Right cardiac atrium (tissue), 5 donors: ENCODE results near the gene LMNA. TPM values are rescaled to one million over a fixed set of nuclear protein-coding genes. Genes with fewer than 3 reads are reported as not detected.

Experiments
- ATAC-seq, 2 donors: fragments of 200-7000 bp; cut with Tn5 transposase; one replicate each; pipeline versions ENCODE4 v1.8.0 to v1.9.1; 2020; ENCODE audit warnings: moderate library complexity in 2 of 2, mild to moderate bottlenecking in 1 of 2
- DNase-seq, 3 donors: peaks; one replicate each; pipeline ENCODE4 v3.0.0-alpha.2; 2020
- H3K27ac ChIP-seq: one replicate; pipeline ENCODE4 v1.5.1; 2013; ENCODE audit warnings: mild to moderate bottlenecking, low read length, control low read depth, moderate library complexity
- H3K27me3 ChIP-seq: one replicate; pipeline ENCODE4 v1.6.1; 2013; ENCODE audit not compliant: control insufficient read depth, insufficient read depth
- H3K4me1 ChIP-seq: one replicate; pipeline ENCODE4 v1.6.1; 2013; ENCODE audit warnings: low read length; ENCODE audit not compliant: control insufficient read depth, insufficient read depth
- H3K4me3 ChIP-seq: one replicate; pipeline ENCODE4 v1.5.1; 2013; ENCODE audit warnings: low read length, control low read depth
- H3K9me3 ChIP-seq: one replicate; pipeline ENCODE4 v1.6.1; 2013; ENCODE audit warnings: low read length; ENCODE audit not compliant: control insufficient read depth
- WGBS: extraction: QIAGEN DNeasy Blood & Tissue Kit; methylation state at CpG from one replicate; pipeline ENCODE4 v1.1.7; 2013; 5-methylcytosine and 5-hydroxymethylcytosine counted together
- intact Hi-C, 4 donors: fragments of 100-400 bp; cut with DNase I; formaldehyde crosslinking; loops; one replicate each; pipeline versions ENCODE4 v1.11.0 to v1.14.0; 2022 to 2023
- polyA plus RNA-seq: library from polyadenylated mRNA; stranded (reverse); fragments of 200-250 nt; gene quantifications from one replicate; pipeline ENCODE4 v1.2.3, GENCODE V29; 2013
- total RNA-seq, 4 donors: library from RNA; stranded (reverse); fragmentation: NEBNext Ultra II Directional; extraction: Animal tissue kit (Norgen Biotek cat#: 25700); gene quantifications; one replicate each; pipeline ENCODE4 v1.2.1, GENCODE V29; 2021
- donor health status: healthy with polysubstance abuse.
- donor health status: DM: no; HTN: yes; CAD: no.
- donor health status: DM: no; HTN: no; CAD: no.
- donor health status: DM: no; HTN: yes; CAD: no; lungs with severe emphysema.
- donor health status: DM: yes; HTN: yes; CAD: no.

LMNA gene
- total and polyA plus RNA-seq, 5 donors = 238 to 451 (median 272) TPM

DNA sequence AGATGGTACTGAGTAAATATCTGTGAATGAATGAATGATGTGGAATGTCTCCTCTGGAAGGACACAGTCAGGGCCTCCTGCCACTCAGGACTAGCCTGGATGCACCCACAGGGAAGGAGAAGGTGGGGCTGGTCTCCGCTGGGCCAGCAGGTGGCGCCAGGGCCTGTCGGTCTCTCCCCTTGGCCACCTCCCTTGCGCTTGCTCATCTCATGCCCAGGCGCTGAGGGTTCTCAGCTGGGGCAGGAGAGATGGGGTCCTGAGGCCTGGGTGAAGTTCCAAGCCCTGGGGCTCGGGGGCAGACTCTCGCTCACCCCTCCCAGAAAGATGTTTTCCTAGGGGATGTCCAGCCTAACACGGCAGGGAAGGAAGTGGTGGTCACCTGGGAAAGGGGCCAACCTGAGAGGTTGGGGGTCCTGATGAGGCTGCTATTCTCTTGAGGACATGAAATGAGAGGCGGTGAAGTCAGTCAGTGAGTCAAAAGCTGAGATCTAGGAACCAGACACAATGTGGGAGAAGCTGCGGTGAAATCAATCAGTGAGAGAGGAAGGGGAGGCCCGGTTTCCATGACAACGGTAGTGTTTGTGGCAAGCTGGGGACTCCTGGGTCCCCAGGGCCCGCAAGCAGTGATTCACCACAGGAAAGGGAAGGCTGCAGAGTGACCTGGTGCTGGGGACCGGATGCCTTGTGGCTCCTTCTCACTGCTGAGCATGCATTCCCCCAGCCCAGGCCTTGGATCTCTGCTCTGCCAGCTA is 17.7 kb upstream of the LMNA start:
- Histone ChIP-seq H3K27ac (peak overlapping the region; percentile 83), H3K27me3 (no peaks in the 10 kb centered on the region), H3K4me3 (no peak overlapping the region), H3K9me3 (no peaks in the 10 kb centered on the region), H3K4me1 (peaks cover 11% of the 10 kb centered on the region)
- DNase-seq (peak; percentile 92 to 98 (median 97)), ATAC-seq (peak; percentile 95)
- 15% methylated on average over 14 of the region's 14 CpGs for WGBS
- intact Hi-C loops = loop anchor here (2.0 to 10.0 kb wide), 3 partner anchors 34 to 128 kb away; no protein-coding TSS in a partner anchor

DNA sequence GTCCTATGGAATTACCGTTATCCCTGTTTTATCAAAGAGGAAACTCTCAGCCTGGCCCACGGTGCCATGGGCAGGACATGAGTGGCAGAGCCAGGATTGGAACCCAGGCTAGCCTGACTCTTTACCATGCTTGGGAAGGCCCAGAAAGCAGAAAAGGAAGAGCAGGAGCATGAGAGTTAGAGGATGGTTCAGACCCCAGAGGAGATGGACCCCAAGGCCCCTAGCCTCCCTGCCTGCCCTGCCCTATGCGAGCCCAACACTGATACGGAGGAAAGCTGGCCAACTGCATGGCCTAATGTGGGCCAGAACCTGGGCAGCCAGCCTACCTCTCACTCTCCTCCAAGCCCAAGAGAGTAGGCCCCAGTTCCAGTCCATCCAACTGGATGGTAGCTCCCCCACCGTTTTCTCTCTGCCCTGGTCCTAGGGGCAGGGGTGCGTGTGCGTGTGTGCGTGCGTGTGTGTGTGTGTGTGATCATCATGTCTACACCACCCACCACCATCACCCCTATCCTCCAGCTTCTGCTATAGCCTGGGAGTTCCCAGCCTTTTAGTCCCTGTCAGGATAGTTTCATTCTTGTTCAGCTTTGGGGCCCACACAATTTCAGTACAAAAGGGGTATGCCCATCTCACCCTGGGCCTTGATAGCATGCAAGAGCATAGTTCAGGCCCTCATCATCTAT is 16.9 kb upstream of the LMNA start:
- 81% methylated on average over 9 of the region's 9 CpGs for WGBS
- no peak overlapping the region for H3K4me3 ChIP-seq
- DNase-seq (peak in 1 of 3 donors; percentile 32), ATAC-seq (peak in 1 of 2 donors; percentile 5)
- peak overlapping the region; percentile 83 for H3K27ac ChIP-seq
- H3K27me3 ChIP-seq = no peaks in the 10 kb centered on the region
- peaks cover 15% of the 10 kb centered on the region for H3K4me1 ChIP-seq
- no peaks in the 10 kb centered on the region for H3K9me3 ChIP-seq
- intact Hi-C loops = loop anchor here (2.0 to 10.0 kb wide), 3 partner anchors 33 to 127 kb away; no protein-coding TSS in a partner anchor

DNA sequence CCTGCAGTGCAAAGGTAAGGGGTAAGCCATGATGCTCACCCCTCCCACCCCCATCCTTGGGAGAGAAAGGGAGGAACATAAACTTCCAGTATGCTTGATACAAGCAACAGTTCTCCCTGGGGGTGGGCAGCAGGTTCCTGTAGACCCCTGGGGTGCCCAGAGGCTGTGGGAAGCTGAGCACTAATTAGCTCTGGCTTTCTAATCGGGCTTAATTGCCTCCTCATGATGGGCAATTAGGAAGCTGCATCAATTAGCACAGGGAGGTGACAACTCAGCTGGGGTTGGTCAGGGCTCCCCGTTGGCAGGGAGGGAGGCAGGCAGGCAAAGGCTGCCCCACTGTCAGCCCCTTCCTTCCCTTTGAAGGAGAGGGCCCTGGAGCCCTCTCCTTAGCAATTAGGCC is 15.7 kb upstream of the LMNA start:
- Histone ChIP-seq H3K9me3 (no peaks in the 10 kb centered on the region), H3K4me1 (peaks cover 26% of the 10 kb centered on the region), H3K27ac (no peak overlapping the region), H3K4me3 (no peak overlapping the region), H3K27me3 (no peaks in the 10 kb centered on the region)
- DNase-seq (peak in 2 of 3 donors; percentile 27 to 50), ATAC-seq (no peak)
- 82% methylated on average over 2 of the region's 2 CpGs for WGBS
- intact Hi-C loops = loop anchor here in 2 of 4 donors (5.0 to 10.0 kb wide), 2 partner anchors 34 to 126 kb away; no protein-coding TSS in a partner anchor

DNA sequence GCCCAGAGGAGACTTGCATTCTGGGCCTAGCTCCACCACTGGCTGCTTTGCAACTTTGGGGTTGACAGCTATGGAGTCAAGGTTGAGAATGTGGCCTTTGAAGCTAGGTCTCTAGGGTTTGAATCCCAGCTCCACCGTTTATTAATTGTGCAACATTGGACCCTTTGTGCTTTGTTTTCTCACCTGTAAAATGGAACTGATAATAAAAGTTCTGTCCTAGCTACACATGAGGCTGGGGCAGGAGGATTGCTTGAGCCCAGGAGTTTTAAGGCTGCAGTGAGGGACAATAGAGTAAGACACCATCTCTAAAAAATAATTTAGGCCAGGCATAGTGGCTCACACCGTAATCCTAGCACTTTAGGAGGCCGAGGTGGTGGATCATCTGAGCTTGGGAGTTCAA is 15.2 kb upstream of the LMNA start:
- no peaks in the 10 kb centered on the region for H3K27me3 ChIP-seq
- ATAC-seq (no peak), DNase-seq (peak in 1 of 3 donors; percentile 5)
- H3K4me1 ChIP-seq = peaks cover 30% of the 10 kb centered on the region
- WGBS = 81% methylated on average over 3 of the region's 3 CpGs
- no peaks in the 10 kb centered on the region for H3K9me3 ChIP-seq
- no peak overlapping the region for H3K4me3 ChIP-seq
- no peak overlapping the region for H3K27ac ChIP-seq
- intact Hi-C loops = loop anchor here in 2 of 4 donors (5.0 to 10.0 kb wide), 2 partner anchors 33 to 126 kb away; no protein-coding TSS in a partner anchor

DNA sequence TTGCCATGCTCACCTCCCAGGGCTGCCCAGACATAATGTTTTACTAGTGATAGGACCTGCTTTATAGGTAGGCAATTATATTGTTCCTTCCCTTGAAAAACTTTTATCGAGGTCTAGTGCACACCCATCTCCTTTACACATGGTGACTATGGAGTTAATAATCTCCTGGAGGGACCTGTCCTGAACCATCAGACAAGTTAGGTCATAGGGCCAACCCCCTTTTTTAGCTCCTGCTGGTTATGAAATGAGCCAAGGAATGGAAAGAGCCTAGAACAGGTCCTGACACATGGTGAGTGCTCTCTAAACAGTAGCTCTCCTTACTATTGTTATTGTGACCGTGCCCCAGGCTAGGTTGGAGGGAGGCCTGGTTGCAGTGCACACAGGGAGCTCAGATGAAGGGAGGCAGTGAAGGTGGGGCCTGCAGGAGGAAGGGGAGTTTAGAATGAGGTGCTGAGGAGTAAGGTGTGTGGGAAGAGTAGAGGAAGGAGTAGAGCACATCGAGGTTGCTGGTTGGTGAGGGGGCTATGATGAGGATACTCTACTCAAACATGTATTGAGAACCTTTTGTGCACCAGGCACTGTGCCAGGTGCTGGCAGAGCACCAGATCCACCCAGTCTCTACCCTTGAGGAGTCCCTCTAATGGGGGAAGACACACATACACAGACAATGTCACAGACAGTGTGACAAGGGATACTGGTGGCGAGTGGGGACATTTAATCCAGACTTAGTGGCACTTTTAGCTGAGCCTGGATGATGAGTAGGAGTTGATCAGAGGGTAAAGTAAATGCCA is 14.1 kb upstream of the LMNA start:
- no peak for ATAC-seq
- H3K4me3 ChIP-seq = no peak overlapping the region
- intact Hi-C loops = no loop called here
- H3K27me3 ChIP-seq = no peaks in the 10 kb centered on the region
- no peak overlapping the region for H3K27ac ChIP-seq
- peak in 2 of 3 donors; percentile 64 to 76 for DNase-seq
- H3K4me1 ChIP-seq = peaks cover 40% of the 10 kb centered on the region
- no peaks in the 10 kb centered on the region for H3K9me3 ChIP-seq
- WGBS = 64% methylated on average over 4 of the region's 4 CpGs

DNA sequence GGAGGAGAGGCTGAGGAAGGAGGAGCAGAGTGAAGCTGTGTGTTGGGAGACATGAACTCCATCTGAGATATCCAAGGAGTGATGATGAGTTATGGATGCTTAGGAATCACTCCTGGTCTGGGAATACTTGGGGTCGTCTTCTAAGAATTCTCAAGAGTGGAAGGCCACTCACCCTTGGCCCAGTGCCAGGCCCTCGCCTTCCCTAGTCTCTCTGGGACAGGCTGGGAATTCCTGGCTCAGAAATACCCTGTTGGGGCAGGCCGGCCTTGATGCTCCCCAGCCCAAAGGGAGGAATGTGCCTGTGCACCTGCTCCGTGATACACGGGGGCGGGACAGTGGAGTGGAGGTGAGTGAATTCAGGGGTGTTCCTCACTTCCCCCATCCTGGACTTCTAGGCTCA is 12.6 kb upstream of the LMNA start:
- no peak overlapping the region for H3K4me3 ChIP-seq
- peak in 1 of 3 donors; percentile 78 for DNase-seq
- H3K9me3 ChIP-seq = no peaks in the 10 kb centered on the region
- 60% methylated on average over 6 of the region's 6 CpGs for WGBS
- intact Hi-C loops = no loop called here
- H3K27me3 ChIP-seq = no peaks in the 10 kb centered on the region
- H3K27ac ChIP-seq = no peak overlapping the region
- ATAC-seq = no peak
- peaks cover 41% of the 10 kb centered on the region for H3K4me1 ChIP-seq

DNA sequence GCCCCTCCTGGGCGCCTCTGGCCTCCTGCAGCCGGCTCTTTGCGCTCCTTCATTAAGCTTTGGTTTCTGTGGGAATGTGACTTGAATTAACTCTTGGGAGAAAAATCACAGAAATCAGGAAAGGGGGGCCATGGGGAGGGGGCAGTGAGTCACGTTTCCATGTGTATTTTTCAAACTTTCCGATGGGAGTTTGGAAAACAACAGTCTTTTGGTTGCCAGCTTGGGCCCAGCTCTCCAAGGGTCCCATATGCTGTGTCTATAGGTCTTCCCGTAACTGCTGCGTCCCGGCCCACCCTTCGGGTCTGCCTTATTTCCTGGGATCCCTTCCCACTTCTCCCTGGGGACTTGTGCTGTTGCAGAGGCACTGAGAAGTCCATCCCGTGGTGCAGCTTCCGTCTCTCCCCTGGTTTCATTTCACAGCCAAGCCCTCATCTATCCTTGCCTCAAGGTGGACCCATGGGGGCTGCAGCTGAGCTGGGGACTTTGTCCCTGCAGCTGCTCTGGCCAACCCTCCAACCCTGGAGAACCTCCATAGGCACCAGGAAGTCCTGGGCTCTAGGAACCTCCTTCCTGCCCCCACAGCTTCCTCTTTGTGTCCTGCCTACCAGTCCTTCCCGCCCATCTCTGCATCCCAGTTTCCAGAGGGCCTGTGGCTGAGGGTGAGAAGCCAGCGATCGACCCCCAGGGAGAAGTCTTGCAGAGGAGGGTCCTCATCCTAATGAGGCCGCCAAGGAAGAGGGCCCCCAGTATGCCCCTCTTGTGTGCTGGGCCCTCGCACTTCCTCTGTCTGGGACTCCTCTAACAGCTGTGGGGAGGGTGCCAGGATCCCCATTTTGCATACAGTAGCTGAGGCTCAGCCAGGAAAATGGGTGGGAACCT is 11.6 kb upstream of the LMNA start:
- 44% methylated on average over 16 of the region's 16 CpGs for WGBS
- Histone ChIP-seq H3K9me3 (no peaks in the 10 kb centered on the region), H3K27ac (peak overlapping the region; percentile 94), H3K27me3 (no peaks in the 10 kb centered on the region), H3K4me1 (peaks cover 44% of the 10 kb centered on the region), H3K4me3 (no peak overlapping the region)
- ATAC-seq (no peak), DNase-seq (peak; percentile 60 to 80 (median 71))
- intact Hi-C loops = no loop called here

DNA sequence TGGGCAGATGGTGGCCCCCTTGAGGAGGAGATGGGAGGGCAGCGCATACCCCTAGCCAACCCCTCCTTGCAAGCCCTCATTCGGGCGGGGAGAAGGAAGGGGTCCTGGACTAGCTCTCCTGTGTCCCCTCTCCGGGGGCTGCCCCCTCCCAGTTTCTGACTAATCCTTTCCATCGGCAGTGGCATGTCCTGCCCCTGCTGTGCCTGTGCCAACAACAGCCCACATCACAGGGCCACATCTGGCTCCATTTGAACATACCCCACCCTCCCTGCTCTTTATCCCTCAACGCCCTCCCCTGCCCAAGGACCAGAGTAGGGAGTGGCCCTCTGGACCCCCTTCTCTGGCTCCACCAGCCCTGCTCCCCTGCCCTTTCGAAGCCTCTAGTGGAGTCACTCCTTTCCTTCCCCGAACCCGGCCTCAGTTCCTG is 11.0 kb upstream of the LMNA start:
- H3K4me1 ChIP-seq = peaks cover 44% of the 10 kb centered on the region
- peak; percentile 76 to 83 (median 79) for DNase-seq
- intact Hi-C loops = no loop called here

DNA sequence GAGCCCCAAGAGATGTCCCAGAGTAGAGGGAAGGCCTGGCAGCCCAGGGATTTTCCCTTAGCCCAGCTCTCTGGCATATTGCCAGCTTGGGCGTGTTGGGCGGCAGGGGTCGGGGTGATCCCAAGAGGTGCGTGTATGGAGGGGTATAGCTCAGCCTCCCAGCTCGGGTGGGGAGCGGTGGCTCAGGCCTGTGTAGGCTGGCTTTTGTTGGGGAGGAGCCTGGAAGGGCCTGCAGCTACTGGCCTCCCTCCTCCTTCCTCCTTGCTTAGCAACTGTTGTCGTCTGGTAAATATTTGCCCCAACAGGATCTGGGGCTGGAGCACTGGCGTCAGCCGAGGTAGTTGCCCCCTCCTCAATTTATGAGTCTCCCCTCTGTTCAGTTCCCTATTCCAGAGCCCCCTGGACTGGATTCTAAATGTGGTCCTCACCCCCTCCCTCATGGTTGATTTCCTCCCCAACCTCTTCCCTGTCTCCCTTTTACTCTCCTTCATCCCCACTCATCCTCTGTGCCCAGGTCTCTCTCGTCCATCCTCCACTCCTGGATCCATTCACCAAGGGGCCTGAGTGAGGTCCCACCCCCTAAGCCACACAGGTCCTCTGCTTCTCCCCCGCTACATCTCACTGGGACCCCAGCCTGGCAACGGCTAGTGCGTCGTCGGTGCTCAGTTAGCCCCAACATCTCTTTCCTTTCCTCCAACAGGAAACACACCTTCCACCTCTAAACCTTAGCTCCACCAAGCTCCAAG is 10.3 kb upstream of the LMNA start:
- Histone ChIP-seq H3K9me3 (no peaks in the 10 kb centered on the region), H3K4me1 (peaks cover 44% of the 10 kb centered on the region), H3K27me3 (no peaks in the 10 kb centered on the region), H3K27ac (peak overlapping the region; percentile 94), H3K4me3 (no peak overlapping the region)
- ATAC-seq (peak; percentile 80 to 81), DNase-seq (peak; percentile 89 to 92 (median 92))
- WGBS = 26% methylated on average over 15 of the region's 15 CpGs
- intact Hi-C loops = no loop called here

More for the DNA sequence above, 11.0 kb upstream of the LMNA start:
- Histone ChIP-seq H3K27ac (peak overlapping the region; percentile 94), H3K9me3 (no peaks in the 10 kb centered on the region), H3K27me3 (no peaks in the 10 kb centered on the region), H3K4me3 (no peak overlapping the region)
- ATAC-seq = peak; percentile 3 to 23
- WGBS = 37% methylated on average over 9 of the region's 9 CpGs
